GM13976 (cell line): ENCODE results near the gene ZKSCAN8.

Experiments used
- DNase-seq: peaks from one replicate; pipeline ENCODE4 v3.0.0; 2012; ENCODE audit warnings: low spot score
- CTCF ChIP-seq: IDR thresholded peaks from 2 replicates; pipeline ENCODE4 v1.5.1; 2012; ENCODE audit warnings: borderline replicate concordance, mild to moderate bottlenecking; ENCODE audit not compliant: insufficient read depth; ENCODE audit errors: extremely low read depth, missing control alignments, control extremely low read depth
- in situ Hi-C: fragments of 300-500 bp; cut with MboI; formaldehyde crosslinking; loops from one replicate; pipeline ENCODE4 v1.12.0; 2022; ENCODE audit warnings: low sequenced_read_pairs, mixed read lengths, inconsistent platforms; ENCODE audit not compliant: unreplicated experiment

The ZKSCAN8 gene

GRCh38 chr6:28167068-28167467, 25.4 kb downstream of the ZKSCAN8 start:
- TF ChIP-seq CTCF: no peak
- in situ Hi-C loops: no loop called here
- DNase-seq: no peak

GRCh38 chr6:28167926-28168325, 26.2 kb downstream of the ZKSCAN8 start:
- in situ Hi-C loops: no loop called here
- no peak for TF ChIP-seq CTCF
- no peak for DNase-seq

GRCh38 chr6:28171271-28171670, 29.6 kb downstream of the ZKSCAN8 start:
- in situ Hi-C loops: no loop called here
- no peak for TF ChIP-seq CTCF

GRCh38 chr6:28172006-28172405, 30.3 kb downstream of the ZKSCAN8 start:
- no peak for DNase-seq
- TF ChIP-seq CTCF: no peak
- in situ Hi-C loops: no loop called here

More at GRCh38 chr6:28171271-28171670, 29.6 kb downstream of the ZKSCAN8 start:
- DNase-seq: no peak

- no peak for DNase-seq
- TF ChIP-seq CTCF: no peak
- in situ Hi-C loops: no loop called here
Observed at GRCh38 chr6:28176373-28176772, 34.7 kb downstream of the ZKSCAN8 start.

- in situ Hi-C loops: no loop called here
- no peak for DNase-seq
- TF ChIP-seq CTCF: no peak
Observed at GRCh38 chr6:28182255-28182654, 40.6 kb downstream of the ZKSCAN8 start.
